HG03064 (cell line): ENCODE data around the gene MAPKAPK5.
"Not testable (repeated sequence)": the region's sequence is repeated elsewhere in the genome, so short reads cannot be mapped to it uniquely, and the experiment has no call there.

Experiments used
- ATAC-seq: cut with Tn5 transposase; IDR thresholded peaks from one replicate; pipeline ENCODE4 v1.9.1; 2021; ENCODE audit warnings: low read depth; ENCODE audit not compliant: unreplicated experiment

The MAPKAPK5 gene

DNA sequence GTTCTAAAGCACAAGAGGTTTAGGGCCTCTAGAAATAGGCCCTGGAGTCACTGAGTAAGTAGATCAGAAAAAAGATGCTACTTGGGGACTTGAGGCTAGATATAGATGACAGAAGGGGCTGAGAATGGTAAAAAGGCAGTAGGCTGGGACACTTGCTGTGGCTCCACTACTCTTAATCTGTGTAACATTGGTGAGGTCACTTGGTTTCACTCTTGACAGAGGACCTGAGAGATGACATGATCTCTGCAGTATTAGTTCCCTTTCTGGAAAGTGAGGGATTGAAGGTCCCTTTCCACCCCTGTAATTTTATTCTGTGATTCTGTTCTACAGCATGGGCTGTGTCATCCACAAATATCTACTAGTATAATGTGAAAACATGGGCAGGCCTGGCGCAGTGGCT, 39.7 kb downstream of the MAPKAPK5 start:
- ATAC-seq = no peak

DNA sequence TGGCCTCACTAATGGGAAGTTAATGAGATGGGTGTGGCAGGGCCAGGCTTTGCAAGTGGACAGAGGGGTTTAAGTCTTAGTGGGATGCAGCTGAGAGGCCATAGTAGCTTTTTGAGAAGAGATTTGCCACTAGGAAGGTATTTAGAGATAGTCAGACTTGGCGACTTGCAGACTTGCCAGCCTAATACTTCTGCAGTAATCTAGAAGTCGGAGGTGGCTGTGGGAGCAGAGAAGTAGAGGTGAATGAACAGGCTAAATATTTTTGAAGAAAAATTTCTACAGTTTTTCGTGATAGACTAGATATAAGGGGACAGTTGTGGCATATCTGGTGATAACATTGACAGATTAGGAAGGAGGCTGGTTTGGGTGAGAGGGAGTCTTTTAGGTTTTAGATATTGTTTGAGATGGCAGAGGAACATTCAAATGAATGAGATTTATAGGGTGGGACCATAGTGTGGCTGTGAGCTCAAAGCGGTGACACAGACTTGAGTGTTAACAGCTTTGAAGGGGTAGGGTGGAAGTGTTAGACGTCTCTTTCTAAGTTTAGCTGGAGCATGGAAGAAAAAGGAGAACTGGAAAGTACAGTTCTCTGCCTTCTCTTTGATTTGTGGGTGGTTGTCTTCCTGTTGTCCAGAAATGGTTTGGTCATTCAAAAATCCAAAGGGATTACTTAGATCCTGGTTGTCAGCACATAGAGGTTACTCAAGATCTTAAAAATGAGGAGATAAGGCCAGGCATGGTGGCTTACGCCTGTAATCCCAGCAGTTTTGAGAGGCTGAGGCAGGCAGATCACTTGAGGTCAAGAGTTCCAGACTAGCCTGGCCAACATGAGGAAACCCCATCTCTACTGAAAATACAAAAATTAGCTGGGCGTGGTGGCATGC, 44.9 kb downstream of the MAPKAPK5 start:
- no peak for ATAC-seq

DNA sequence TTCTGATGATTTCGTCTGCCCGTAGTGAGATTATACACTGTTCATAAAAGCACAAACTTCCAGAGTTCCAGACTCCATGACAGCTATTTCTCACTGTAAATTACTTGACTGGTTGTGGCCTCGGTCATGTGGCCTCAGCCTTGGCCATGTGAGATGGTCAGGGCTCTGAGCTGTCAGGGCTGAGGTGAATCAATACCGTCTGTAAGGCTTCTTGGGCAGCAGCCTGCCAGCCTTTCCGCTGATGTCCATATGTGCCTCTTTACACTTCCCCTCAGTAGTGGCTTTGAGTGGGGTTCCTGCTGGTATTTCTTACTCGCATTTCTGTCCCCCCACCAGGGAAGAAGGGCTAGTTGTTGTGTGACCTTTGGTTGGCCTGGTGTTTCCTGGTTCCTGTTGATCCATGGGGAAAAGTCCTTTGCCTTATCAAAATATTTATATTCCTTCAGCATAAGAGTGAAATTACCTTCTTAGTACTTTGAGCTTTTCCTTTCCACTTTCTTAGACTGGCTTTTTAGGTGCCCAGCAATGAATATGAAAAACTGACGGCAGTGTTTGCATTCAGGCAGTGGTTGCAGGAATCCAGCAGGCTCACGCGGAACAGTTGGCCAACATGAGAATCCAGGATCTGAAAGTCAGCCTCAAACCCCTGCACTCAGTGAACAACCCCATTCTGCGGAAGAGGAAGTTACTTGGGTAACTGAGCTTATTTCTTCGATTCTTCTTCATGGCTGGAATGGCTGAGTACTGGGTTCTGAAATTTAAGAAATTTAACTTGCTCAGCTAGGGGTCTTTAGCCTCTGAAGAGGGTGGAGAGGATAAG, 46.1 kb downstream of the MAPKAPK5 start:
- ATAC-seq = no peak

DNA sequence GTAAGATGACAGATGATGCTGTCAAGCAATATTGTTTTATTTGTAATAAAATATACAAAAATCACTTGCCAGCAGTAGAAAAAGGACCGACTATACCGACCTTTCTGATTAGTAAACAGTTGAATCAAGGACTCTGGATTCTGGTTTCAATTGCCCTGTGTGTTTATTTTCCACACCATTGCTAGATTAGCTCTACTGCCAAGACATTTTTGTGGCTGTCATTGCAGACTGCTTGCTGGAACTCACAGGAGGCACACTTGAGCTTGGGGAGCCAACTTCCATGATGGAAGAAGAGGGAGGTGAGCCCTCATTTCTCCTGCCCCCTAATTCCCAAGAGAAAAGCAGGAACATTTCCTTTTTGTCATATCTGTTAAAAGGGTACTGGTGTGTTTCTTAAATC, 51.3 kb downstream of the MAPKAPK5 start:
- ATAC-seq = no peak

DNA sequence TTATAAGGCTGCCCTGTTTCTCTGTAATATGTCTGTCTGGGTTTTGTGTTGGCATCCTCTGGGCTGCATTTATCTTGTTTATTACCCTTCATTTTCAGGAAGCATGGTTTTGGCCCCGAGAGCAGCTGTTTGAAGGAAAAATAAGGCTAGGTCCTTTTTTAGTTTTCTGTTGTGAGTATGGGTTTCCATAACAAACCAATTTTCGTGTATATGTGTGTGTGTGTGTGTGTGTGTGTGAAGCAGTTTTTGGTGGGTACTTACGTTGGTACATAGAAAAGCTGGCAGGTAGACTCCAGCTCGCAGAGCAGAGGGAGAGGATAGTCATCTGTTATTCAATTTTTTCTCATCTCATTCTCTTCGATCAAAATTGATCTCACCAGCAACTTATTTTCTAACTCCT, 52.5 kb downstream of the MAPKAPK5 start:
- no peak for ATAC-seq

DNA sequence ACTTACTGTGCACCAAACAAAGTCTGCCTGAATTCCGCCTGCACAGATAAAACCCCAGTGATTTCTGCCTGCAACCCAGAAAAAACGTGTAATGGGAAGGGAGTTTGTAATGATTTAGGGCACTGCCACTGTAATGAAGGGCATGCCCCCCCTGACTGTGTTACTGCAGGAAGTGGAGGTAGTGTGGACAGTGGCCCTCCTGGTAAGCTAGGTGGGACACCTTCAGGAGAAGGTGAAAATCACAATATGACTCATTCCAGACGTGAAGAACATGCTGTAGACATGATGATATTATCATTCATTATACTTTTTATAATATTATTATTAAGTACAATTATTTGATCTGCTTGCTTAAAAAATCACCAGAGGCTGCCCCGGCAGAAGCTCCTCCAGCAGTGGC, 59.2 kb downstream of the MAPKAPK5 start:
- no peak for ATAC-seq

DNA sequence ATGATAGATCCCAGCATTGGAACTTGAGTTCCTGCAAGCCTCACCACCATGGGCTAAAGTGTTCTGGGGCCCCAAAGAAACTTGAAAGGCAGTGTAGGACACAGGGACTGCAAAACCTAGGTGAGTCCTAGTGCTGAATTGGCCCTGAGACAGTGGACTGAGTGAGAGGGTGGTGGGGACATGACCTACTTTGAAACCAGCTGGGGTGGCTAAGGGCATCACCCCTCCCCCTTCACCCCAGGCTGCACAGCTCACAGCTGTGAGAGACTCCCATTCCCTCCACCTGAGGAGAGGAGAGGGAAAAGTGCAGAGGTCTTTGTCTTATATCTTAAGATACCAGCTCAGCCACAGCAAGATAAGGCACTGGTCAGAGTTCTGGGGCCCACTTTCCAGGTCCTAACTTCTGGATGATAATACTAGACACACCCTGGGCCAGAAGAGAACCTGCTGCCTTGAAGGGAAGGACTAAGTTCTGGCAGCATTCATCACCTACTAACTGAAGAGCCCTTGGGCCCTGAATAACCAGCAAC, 62.5 kb downstream of the MAPKAPK5 start:
- no peak for ATAC-seq

DNA sequence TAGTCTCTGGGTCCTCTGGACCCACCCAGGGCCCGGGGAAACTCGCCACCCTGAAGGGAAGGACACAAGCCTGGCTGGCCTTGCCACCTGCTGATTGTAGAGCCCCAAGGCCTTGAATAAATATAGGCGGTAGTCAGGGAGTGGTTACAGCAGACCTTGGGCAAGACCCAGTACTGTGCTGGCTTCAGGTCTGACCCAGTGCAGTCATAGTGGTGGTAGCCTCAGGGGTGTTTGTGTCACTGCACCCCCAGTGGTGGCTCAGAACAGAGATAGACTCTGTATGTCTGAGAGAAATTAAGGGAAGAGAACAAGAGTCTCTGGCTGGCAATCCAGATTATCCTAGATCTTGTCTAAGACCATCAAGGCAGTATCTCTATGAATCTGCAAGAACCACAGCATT, 63.5 kb downstream of the MAPKAPK5 start:
- no peak for ATAC-seq

DNA sequence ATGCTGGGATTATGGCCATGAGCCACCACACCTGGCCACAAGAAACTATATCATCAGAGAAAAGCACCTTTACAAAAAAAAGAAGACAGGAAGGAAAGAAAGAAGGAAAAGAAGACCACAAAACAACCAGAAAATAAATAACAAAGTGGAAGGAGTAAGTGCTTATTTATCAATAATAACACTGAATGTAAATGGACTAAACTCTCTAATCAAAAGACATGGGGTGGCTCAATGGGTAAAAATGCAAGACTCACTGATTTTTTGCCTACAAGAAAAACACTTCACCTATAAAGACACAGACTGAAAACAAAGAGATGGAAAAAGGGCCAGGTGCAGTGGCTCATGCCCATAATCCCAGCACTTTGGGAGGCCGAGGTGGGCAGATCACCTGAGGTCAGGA, 65.7 kb downstream of the MAPKAPK5 start:
- ATAC-seq = no peak

DNA sequence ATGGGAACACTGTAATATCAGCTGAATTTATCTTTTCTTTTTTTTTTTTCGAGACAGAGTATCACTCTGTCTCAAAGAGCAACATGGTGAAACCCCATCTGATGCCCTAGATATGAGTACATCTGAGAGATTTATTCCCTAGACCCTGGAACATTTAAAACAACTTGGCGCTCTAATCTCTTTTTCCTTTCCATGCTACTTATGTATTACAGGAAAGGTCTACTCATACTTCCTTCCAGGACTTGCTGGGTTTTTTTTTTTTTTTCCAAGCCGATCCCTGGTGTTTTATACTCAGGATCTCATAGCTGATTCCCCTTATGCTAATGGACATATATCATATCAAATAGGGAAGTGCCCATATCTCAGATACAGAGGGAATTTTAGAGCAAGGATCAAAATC, 83.1 kb downstream of the MAPKAPK5 start:
- no peak for ATAC-seq

DNA sequence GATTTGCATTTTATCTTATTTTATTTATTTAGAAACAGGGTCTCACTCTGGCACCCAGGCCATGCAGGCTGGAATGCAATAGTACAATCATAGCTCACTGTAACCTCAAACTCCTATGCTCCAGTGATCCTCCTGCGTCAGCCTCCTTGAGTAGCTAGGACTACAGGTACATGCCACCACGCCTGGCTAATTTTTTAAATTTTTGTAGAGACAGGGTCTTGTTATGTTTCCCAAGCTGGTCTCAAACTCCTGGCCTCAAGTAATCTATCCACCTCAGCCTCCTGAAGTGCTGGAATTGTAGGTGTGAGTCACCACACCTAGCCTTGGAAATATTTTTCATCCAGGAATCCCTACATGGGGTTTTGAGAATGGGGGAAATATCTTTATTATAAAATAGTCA, 84.6 kb downstream of the MAPKAPK5 start:
- no peak for ATAC-seq

DNA sequence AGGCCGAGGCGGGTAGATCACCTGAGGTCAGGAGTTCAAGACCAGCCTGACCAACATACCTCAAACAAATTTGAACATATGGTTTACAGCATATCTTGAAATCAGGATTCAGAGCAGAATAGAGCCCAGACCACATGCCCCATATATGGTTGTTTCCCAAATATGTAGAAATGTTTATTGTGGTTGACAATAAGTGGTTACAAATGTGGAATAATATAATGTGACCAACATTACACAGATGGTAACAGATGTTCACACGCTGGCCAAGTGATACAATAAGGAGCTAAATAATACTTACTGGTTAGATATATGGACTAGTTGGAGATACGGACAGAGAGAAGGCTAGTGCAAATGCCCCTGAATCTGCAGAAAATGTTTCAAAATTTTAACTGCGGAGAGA, 85.3 kb downstream of the MAPKAPK5 start:
- no peak for ATAC-seq

DNA sequence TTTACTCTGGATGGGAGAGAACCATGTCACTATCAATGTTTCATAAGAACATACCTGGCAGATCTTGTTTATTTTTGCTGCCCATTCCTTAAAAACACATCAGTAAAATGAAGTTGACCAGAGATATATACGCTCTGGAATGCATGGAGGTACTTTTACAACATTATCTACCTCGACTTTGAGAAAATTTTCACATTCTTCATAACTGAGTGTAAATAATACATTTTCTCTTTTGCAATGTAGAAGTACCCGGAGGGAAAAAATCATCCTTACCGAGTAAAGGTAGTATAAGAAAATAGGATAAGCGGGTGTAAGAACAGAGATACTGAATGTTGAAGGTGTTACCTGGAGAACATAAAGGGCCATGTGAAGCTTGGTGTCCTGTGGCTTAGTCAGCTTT, 90.2 kb downstream of the MAPKAPK5 start:
- ATAC-seq = no peak

DNA sequence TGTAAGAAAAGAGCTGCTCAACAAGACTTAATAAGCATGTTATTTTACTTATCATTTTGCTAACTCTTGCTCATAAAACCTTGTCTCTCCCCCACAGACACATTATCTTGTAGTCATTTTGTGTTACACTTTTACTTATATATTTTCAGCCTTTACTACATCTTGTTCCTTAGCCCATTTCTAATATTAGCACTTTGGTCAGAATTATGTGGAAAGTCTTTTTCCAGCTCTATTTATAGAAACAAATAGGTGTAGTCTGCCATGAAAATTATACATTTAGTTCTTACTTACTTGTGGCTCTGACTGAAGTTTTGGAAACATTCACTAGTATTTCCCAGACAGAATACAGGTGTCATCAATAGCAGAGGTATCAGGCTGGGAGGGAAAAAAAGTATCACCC, 94.8 kb downstream of the MAPKAPK5 start:
- ATAC-seq = no peak

DNA sequence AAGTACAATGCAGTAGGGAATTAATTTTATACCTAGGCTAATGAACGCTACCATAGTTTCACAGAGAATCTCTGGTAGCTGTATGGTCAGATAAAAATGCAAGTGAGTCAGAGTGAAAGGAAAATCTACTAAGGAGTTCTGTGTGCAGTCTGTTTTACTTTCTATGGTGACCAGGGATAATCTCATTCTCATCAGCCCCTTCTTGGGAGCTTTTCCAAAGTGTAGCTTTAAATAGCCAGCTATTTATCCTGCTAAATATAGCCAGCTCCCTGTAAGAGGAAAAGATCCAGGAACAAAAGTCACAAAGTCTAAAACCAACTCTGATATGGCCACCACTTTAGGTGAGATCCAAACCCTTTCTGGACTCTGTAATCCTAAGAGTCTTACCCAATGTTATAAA, 95.4 kb downstream of the MAPKAPK5 start:
- ATAC-seq = no peak

DNA sequence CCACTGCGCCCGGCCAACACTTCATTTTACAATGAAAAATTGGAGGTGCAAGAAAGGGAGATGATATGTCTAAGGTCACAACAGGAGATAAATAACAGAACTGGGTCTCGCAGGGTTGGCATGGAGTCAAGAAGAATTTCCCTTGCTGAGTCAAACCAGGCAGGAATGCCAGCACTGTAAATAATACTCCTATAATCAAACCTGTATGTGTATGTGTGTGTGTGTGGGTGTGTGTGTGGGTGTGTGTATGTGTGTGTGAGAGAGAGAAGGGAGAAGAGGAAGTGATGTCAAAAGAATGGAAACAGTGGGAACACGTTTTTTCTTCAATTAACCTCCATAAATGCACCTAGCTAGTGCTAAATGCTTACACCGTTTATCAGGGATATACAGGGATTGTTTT, 100.5 kb downstream of the MAPKAPK5 start:
- no peak for ATAC-seq

DNA sequence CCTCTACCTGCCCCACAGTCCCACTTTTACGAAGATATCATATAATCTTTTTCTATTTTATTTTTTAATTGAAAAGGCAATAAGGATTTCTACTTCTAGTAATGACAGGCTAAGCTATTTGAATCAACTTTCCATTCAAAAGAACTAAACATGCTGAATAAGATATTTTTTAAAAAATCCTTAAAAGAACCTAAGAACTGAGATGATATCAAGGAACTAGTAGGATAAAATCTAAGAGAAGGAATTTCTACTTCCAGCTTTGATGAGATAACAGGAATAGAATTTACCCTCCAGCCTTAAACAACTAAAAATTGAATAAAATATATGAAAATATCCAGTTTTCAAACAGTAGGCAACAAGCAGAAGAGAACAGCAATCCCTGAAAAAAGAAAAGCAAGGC, 101.9 kb downstream of the MAPKAPK5 start:
- ATAC-seq = no peak

DNA sequence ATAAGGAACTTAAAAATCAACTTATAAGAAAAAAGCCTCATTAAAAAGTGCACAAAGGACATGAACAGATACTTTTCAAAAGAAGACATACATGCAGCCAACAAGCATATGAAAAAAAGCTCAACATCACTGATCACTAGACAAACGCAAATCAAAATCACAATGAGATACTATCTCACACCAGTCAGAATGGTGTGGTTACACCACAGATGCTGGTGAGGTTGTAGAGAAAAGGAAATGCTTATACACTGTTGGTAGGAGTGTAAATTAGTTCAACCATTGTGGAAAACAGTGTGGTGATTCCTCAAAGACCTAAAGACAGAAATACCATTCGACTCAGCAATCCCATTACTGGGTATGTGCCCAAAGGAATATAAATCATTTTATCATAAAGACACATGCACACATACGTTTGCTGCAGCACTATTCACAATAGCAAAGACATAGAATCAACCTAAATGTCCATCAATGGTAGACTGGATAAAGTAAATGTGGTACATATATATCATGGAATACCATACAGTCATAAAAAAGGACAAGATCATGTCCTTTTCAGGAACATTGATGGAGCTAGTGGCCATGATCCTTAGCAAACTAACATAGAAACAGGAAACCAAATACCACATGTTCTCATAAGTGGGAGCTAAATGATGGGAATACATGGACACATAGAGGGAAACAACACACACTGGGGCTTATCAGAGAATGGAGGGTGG, 109.1 kb downstream of the MAPKAPK5 start:
- not testable (repeated sequence) for ATAC-seq
